ENCODE data around the gene ANKDD1B.
"Not testable (repeated sequence)": the region's sequence is repeated elsewhere in the genome, so short reads cannot be mapped to it uniquely, and the experiment has no call there.

Gene ANKDD1B

DNA sequence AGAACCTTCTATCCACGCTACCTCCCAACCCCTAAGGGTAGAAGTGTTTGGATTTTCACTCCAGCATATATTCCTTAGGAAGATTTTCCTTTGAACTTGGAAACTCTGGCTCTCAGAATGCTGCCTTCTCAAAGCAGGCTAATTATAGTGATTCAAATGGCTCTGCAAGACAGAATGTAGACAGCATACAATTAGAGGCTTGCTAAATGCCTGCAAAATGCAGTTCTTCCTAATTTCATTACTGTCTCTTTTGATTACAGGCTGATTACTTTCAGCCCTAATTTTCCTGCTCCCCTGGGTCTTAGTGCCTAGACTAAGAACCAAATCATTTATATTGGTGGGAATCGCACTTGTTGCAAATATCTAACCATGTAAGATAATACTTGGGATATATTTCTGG is 50.8 kb downstream of the ANKDD1B start:
- no peak for DNase-seq

DNA sequence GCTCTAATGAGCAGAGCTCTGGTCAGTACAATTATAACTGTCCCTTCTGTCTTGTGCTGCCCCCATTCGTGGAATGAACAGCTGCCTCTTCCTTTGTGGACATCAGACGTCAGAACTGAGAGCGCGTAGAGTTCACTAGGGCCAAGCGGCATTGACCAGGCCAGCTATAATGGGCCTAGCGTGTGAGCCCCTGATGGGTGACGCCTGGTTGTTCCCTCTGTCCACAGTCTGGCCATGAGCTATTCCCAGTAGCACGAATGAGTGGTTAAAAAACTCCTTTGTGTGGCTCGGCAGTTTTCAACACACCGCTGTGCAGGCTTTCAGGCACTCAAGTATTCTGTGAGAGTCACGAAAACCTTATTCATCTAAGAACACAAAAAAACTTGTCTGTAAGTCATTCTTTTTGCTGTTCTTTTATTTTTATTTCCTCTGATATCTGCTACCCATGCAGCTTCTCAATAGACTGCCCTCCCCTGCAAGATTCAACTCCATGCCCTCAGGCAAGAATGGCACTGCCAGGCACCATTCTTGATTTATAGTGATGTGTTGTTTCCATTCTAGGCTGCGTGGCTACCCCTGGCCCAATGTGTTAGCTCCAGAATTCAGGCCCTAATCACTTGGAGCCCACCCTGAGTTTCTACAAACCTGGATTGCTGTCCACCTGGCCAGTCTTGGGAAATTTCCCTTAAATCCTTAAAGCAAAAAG is 52.5 kb downstream of the ANKDD1B start:
- no peak for DNase-seq

DNA sequence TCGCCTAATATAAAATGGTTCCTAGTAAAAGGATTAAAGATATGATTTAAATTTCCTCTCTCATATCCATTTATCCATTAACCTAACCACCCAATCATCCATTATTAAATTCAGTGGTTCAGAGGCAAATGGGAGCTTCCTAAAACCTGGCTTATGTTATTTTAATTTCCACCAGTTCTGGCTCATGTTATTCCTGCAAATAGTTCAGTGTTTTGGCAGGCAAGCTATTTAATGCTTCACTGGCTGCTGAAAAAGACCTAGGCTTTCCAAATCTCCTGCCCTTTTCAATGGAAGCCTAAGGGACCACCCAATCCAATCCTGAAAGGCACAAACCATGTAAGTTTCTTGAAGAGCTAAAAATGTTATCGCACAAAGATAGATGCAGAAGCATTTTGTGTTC is 53.7 kb downstream of the ANKDD1B start:
- DNase-seq = no peak

DNA sequence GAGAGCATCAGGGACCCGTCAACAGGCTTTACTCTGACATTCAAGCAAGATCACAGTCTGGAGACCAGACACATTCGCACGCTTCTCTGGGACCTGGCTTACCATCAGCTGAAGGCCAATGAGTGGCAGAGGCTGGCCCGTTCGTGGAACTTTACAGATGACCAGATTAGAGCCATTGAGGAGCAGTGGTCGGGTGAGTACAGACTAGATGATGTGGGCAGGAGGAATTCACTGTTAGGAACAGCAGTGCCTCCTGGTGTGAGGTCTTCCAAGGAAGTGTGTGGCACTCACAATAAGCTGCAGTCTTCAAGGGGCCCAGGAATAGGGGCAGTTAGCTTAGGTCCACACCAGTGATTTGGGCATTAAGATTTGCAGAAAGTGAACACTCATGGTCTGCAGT is 55.5 kb downstream of the ANKDD1B start:
- DNase-seq = no peak

DNA sequence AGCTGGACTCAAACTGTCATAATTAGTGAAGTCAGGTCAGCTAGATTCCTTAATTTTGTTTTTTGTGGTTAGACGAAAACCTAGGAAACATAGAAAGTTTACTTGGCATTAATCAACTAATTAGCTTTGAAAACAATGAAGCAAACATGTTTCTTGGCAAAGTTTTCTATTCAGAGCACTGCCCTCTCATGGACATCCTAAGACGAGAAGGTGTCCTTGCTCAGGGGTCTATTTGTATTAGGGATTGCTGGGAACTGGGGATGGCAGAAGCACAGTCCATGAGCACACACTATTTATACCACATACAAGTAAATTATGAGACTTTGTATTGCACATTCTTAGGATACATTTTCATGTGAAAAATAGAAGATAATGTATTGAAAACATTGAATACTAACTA is 56.3 kb downstream of the ANKDD1B start:
- DNase-seq = no peak

DNA sequence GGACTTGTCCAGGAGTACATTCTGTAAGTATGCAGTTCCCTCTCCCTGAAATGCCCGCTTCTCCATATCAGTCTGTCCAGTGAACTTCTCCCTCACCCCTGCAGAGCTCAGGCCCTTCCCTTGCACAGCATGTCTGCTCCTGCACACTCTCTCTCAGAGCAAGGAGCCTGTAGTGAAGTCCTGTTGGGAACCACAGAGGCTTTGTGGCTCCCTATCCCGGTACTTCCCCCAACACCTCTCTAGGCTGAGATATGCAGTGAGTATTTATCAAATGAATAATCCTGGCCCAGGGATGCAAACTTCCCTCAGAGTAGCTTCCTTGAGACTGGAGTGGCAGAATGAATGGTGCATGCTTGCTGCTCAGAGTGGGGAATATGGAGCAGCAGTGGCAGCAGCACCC is 57.2 kb downstream of the ANKDD1B start:
- DNase-seq = no peak

DNA sequence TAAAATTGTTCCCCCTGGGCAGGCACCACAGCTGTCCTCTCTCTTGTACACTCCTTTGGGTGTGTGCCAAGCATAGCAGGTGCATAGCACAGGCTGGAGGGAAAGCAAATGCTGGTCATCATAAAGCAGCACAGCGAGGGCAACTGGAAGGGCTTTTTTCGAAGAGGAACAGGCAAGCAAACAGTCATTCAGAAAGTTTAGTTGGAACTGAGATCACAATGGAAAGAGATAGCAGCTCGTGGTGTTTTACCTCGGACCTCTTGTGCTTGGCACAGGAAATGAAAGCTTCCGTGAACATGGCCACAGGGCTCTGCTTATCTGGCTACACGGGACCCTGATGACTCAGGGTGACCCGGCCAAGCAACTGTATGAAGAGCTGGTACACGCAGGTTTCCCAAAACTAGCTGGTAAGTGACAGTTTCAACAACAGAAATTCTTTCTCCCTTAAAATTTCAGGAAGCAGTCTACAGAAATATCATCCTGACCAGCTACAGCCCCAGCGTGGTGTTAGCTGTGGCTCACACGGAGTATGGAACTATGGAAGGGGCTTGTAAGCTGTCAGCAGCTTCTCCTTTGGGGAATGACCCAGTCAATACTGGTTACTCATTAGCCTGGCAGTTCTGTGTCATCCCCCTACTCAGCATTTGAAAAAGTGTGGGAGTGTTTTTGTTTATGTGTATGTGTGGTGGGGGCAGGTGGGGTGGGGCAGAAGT is 57.9 kb downstream of the ANKDD1B start:
- DNase-seq = peak in 1 of 2 donors; percentile 85

DNA sequence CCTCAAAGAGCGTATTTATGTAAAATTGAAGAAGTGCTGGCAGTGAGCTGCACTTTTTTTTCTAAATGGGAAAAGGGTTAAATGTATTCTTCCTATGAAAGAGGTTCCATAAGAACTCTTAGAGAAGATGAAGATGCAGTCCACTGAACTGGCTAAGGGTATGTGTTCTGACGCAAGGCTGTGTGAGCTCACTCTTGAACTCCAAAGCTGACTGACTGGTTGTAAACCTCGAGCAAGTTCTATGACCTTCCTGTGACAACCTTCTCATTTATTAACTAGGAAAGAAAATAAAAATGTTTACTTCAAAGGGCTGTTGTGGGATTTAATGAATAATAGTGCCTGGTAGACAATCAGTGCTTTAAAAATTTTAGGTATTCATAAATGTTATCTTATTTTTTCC is 59.3 kb downstream of the ANKDD1B start:
- no peak for DNase-seq

DNA sequence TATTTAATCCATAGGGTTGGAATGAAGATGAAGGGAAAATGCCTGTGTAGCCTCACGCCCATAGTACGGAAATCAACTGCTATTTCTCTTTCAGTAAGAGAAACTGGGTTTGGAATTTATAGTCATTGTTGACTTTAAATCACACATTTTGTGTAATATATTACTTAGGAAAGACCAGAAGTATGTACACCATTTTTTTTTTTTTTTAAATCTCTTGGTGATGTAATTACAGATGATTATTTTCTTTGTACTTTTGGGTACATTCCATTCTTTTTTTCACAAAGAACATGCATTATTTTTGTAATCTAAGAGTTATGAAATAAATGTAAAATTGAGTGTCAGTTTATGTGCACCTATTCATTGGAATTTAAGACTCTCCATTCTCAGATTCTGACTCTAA is 60.3 kb downstream of the ANKDD1B start:
- no peak for DNase-seq

DNA sequence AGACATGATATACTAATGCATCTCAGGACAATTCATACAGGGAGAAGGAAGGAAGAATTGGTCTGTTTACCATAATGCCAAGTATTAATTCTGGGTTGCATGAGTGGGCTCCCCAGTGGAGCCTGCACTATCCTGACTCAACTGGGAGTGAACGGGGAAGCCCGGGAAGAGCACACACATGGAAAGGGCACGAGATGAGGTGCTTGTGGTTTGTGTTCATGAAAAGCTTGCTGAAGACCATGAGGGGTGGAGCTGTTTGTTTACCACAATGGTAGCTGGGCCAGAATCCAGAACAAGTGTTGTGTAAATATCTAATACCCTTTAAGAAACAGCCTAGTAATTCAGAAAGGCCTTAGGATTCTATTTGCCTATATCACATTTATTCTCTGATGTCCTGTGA is 61.4 kb downstream of the ANKDD1B start:
- DNase-seq = no peak

DNA sequence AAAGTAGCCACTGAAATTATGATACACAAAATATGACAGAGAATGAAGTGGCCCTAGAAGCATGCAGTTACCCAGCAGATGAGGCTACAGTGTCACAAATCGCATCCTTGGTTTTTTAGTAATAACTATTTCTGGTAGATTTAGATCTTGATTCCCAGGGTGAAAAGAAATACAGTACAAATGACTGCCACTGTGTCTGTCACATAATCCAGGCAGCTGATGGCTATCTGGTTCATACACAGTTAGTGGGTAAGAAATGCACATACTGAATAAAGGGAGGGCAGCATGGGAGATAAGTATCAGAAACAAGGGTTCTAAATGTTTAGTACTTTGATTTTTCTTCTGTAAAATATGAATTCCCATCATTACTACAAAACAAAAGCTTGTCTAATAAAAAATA is 64.5 kb downstream of the ANKDD1B start:
- DNase-seq = no peak

DNA sequence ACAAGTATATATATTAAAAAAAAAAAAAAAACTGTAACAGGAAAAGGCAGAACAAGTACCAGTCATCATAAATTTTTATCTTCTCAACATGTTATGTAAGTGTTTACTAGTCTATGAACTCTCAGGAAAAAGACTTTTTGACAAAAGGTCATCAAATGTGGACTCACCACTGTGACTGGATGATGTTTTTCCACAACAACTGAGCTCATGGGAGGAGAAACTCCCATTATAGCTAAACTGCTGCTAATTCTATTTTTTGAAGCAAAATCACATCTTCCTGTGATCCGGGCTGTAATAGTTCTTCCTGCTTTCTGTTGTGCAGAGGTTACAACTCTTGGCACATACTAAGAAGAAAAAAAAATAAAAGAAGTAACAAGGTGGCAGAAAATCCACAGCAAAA is 66.4 kb downstream of the ANKDD1B start:
- DNase-seq = peak in 1 of 2 donors; percentile 15

DNA sequence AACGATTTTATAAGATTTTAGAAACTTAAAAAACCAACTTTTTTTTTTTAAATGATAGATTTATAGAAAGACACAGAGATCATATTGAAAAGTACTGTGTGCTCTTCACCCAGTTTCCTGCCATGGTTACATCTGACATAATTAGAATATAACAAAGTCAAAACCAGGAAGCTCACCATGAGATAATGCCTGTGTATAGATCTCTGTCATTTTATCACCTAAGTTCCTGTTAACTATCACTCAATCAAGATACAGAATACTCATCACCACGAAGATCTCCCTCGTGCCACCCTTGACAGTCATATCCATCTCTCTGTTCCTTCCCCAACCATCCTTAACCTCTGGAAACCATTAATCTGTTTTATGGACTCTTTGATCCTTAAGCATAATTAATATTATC is 66.9 kb downstream of the ANKDD1B start:
- peak in 1 of 2 donors; percentile 6 for DNase-seq

DNA sequence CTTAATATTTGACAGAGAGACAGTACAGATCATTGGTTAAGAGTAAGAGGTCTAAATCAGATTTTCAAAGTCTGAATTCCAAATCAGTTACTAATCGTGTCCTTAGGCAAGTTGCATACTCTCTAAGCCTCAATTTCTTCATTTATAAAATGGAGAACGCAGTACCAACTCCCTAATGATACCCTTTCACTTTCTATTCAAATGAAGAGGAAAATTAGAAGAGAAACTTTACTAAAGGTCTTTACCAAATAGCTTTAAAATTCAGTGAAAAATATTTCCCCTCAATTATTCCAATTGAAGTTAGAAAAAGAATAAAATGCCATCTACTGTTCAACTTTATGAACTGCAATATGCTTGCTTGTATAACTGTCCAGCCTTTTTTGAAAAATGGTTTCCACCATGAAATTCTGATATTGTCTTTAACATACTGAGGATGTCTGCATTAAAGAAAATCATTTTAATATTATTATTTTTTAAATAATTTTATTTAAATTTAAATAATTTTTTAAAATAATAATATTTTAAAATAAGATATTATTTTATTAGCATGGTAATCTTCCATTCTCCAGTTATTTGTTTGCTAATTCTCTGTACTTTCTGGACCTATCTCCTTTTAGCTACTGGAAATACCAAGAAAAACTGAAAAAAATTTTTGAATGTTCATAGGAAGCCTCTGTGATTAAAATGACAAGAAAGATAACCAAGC is 70.0 kb downstream of the ANKDD1B start:
- DNase-seq = peak in 1 of 2 donors; percentile 13

DNA sequence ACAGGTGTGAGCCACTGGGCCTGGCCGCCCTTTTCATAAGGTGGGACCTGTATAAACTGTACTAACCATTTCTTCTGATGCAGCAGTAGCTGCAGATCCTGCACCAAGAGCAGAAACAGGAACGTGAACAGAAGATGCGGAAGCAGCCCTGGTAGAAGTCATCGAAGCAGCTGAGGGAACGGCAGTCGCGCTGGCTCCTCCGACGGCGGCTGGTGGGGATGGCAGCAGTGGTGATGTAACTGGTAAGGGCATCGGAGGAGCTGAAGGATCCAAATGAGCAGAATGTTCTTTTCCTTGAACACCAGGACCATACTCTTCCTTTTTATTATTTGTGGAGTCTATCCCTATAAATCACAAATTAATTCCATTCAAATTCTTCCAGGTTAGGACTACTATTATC is 73.9 kb downstream of the ANKDD1B start:
- no peak for DNase-seq

DNA sequence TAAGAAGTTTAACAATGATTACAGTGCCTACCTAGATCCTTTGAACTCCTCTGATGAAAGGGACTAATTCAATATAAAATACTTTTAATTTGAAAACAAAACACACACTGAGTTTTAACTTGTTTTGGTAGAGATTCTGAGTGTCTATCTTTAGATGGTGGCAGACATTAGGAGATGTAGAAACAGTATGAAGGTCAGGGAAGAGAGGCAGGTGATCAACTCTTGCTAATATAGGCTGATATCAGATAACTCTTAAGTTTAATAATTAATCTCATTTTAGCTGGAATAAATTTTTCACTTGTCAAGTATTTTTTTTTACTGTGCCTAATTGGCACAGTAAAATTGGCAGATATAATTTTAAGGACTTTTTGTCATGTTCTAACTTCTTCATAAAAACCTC is 75.2 kb downstream of the ANKDD1B start:
- no peak for DNase-seq

DNA sequence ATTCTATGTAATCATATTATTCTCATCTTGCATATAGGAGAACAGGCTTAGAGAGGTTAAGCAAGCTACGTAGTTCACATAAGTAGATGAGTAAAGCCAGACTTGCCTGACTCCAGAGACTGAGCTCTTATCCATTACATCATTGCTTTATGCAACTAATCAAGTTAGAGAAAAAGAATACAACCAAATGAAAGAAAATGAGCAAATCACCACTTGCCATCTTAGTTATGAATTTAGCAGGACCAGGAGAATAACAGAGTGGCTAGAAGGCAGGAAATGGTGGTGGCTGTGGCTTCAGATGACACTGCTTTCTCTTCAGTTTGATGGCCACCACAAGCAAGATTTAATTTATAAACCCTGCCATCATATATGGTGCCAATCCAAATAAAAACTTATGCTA is 79.4 kb downstream of the ANKDD1B start:
- DNase-seq = peak in 1 of 2 donors; percentile 1

DNA sequence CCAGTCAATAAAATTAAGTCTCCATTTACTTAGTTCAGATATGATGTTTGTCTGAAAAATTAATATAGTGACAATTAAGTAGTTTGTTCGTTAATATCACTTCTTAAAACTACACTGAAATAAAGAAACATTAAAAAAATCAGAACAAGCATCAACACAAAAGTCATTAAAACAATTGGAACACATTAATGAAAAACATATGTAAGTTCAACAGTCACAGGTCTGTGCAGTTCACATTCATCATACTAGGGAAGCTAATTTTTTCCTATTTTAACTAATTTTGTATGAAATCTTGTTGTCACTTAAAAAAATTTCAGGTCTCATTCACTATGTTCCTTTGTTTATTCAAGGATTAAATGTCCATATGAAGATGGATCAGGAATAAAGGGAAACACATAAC is 83.5 kb downstream of the ANKDD1B start:
- no peak for DNase-seq

DNA sequence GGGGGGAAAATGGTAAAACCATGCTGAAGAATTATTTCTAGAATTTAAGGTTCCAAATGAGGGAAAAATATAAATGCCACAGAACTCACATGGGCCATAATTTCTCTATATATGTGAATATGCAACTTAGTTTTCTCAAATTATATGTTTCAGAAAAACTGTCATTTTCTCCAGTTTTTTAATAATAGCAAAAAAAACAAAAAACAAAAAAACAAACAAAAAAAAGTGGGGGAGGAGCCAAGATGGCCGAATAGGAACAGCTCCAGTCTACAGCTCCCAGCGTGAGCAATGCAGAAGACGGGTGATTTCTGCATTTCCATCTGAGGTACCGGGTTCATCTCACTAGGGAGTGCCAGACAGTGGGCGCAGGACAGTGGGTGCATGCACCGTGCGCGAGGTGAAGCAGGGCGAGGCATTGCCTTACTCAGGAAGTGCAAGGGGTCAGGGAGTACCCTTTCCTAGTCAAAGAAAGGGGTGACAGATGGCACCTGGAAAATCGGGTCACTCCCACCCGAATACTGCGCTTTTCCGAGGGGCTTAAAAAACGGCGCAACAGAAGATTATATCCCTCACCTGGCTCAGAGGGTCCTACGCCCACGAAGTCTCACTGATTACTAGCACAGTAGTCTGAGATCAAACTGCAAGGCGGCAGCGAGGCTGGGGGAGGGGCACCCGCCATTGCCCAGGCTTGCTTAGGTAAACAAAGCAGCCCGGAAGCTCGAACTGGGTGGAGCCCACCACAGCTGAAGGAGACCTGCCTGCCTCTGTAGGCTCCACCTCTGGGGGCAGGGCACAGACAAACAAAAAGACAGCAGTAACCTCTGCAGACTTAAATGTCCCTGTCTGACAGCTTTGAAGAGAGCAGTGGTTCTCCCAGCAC is 84.5 kb downstream of the ANKDD1B start:
- DNase-seq = not testable (repeated sequence)

DNA sequence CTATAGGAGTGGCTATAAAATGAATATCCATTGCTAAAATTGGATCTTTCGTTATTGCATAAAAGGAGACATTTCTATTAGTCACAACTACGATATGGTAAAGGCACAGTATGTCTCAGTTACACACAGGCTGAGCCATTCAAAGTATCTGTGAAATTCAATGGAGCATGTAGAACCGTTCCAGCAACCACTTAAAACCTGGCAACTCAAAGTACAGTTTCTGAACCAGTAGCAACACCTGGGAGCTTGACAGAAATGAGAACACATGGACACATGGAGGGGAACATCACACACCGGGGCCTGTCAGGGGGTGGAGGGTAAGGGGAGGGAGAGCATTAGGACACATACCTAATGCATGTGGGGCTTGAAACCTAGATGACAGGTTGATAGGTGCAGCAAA is 90.6 kb downstream of the ANKDD1B start:
- no peak for DNase-seq

DNA sequence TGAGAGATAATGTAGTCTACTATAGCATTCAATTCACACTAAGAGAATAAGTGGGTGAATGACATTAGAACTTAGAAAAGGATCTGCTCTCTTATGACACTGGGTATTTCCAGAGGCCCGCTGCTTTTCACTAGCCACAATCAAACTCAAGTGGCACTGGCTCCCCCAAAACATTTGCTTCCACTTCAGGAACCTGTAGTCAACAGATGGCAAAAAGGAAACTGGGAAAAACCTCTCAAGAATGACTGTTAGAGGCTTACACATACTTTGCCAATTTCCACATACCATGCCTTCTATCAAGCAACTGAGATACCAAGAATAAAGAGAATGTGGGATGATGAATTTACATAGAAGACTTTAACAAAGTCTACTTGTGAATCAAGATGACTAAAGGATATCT is 94.8 kb downstream of the ANKDD1B start:
- no peak for DNase-seq

DNA sequence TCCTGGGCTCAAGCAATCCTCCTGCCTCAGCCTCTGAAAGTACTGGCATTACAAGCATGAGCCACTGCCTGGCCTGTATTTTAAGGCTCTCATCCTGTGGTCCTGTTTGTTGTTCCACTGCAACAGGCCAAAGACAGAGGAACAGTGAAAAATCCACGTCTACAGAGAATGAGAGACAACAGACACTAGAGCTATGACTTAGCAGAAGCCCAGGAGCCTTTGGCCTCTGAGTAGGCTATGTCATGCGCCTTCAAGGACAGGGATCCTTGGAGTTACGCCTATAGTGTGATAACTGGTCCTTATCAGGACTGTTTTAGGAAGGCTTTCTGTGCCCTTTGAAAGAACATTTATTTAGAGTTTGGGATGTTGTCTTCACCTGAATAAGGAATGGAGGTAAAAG is 95.5 kb downstream of the ANKDD1B start:
- DNase-seq = no peak

DNA sequence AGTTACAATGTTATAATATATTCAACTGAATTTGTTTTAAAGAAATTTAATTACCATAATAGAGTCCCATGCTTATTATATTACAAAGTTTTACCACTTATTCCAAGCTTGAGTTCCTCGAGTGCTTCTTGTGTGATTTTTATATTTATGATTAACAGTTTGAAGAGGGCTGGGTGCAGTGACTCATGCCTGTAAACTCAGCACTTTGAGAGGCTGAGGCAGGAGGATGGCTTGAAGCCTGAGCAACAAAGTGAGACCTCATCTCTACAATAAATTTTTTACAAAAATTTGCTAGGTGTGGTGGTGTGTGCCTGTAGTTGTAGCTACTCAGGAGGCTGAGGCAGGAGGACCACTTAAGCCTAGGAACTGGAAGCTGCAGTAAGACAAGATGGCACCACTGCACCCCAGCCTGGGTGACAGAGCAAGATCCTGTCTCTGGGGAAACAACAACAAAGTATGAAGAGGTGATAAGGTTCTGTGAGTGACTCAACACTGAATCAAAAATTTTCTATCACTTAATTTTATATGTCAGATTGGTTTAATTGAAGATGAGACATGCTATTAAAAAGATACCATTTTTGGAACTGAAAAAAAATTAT is 96.8 kb downstream of the ANKDD1B start:
- no peak for DNase-seq
